SH-SY5Y (cell line): ENCODE data around the gene NPTX1.

Experiments
- GATA2 ChIP-seq: IDR thresholded peaks from 2 replicates; pipeline ENCODE4 v1.6.1; 2011; ENCODE audit warnings: mild to moderate bottlenecking, low read depth, low read length
- GATA3 ChIP-seq: IDR thresholded peaks from 2 replicates; pipeline ENCODE4 v1.6.1; 2011; ENCODE audit warnings: low read depth, mild to moderate bottlenecking, low read length, moderate library complexity

The NPTX1 gene

DNA sequence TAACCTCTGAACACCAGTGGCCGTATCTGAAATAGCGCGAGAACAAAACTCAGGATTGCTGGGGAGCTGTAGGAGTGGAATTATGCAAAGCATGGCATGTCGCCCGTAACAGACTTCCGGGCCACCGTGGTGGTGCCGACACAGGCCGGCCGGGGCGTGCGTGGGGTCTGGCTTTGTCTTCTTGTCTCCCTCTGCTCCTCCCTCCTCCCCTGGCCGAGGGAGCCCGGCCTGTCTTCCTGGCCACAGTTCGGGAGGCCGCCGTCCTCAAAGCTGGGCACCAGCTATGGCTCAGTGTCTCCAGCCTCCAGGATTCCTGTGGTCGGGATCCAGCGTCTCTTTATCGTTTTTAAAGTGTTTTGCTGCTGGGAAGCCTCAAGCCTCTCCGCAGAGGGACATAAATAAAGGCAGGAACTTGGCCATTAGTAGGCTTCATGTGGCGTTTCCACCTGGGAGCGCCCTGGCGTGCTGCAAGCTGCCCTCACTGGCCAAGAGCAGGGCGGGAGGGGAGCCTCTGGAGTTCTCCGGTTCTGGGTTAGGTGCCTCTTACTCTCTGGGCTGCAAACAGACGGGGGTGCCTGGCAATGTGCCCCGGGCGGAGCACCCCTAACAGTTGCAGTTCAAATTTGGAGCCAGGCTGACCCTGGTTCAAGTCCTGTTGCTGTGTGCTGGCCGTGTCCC lies 22.0 kb upstream of the NPTX1 start:
- TF ChIP-seq GATA2 (no peak), GATA3 (no peak)

DNA sequence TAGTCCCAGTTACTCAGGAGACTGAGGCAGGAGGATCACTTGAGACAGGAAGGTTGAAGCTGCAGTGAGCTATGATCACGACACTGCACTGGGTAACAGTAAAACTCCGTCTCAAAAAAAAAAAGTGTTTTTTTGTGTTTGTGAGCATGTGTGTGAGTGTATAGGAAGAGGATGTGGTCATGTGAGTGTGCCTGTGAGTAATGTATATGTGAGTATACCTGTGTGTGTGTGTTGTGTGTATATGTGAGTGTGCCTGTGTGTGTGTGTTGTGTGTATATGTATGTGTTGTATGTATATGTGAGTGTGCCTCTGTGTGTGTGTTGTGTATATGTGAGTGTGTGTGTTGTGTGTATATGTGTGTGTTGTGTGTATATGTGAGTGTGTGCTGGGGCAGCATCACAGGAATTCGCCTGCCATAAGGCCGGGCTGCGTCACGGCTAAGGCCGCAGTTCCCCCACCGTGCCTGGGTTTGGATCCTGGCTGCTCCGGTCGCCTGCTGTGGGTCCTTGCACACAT lies 21.4 kb upstream of the NPTX1 start:
- TF ChIP-seq GATA2 = no peak
- TF ChIP-seq GATA3 = no peak

DNA sequence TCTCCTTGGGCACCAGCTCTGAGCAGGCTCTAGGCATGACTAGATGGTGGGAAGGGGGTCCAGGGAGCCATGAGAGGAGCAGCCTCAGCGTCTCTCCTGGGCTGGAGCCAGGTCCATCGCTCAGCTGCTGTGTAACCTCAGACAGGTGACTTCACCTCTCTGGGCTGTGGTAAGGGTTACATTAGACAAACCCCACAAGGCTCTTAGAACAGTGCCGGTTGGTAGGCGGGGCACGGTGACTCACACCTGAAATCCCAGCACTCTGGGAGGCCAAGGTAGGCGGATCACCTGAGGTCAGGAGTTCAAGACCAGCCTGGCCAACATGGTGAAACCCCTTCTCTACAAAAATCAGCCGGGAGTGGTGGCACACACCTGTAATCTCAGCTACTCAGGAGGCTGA lies 18.1 kb upstream of the NPTX1 start:
- TF ChIP-seq GATA2 (no peak), GATA3 (no peak)

DNA sequence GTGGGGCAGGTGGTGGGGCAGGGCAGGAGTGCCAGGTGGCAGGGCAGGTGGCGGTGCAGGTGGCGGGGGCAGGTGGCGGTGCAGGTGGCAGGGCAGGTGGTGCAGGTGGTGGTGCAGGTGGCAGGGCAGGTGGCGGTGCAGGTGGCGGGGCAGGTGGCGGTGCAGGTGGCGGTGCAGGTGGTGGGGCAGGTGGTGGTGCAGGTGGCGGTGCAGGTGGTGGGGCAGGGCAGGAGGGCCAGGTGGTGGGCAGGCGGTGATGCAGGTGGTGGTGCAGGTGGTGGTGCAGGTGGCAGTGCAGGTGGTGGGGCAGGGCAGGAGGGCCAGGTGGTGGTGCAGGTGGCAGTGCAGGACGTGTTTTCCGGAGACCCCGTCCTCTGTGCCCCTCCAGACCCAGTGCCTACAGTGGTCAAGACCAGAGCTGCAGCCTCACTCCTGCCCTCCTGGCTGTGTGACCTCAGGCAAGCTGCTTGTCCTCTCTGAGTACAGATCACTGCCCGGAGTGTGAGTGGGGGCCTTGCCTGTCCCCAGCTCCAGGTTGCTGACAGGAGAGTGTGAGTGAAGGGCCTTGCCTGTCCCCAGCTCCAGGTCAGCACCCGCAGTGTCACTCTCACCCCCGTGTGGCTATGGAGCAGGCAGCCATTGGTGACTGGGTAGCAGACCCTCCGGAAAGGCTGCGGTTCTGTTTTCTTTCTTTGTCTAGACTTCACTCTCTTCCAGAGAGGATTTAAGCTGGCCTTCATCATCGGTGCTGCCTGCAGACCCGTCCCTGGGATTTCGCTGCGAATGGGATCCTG lies 16.1 kb upstream of the NPTX1 start:
- TF ChIP-seq GATA3 (no peak), GATA2 (no peak)

DNA sequence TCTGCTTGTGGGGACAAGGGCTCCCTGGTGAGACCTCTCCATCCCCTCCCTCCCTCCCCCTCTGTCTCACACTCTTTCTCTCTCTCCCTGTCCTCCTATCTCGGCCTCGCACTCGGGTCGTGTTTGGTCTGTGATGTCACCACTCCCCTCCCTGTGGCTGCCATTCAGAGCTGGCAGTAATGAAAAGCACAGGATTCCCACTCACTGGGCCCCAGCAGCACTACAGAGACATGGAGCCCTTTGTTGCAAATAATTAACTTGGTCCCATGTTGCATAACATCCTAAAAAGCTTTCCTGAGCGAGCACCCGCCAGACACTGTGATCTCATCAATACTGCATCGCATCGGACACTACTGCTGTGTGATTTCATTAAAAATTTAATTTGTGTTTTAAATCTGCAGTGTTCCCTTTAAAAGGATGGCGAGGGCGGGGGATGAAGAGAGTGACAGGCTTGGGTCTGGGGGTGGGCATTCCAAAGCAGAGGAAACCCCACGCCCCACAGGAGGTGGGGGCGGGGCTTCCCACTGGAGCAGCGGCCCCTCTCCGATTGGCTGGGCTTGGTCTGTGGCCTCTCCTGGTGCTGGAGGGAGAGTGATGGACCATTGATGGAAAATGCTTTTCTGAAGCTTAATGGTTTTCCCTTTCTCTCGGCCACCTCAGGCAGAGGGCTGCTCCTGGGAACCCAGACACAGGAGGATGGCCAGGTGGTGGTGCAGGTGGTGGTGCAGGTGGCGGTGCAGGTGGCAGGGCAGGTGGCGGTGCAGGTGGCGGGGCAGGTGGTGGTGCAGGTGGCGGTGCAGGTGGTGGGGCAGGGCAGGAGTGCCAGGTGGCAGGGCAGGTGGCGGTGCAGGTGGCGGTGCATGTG lies 15.3 kb upstream of the NPTX1 start:
- TF ChIP-seq GATA2 (no peak), GATA3 (no peak)

DNA sequence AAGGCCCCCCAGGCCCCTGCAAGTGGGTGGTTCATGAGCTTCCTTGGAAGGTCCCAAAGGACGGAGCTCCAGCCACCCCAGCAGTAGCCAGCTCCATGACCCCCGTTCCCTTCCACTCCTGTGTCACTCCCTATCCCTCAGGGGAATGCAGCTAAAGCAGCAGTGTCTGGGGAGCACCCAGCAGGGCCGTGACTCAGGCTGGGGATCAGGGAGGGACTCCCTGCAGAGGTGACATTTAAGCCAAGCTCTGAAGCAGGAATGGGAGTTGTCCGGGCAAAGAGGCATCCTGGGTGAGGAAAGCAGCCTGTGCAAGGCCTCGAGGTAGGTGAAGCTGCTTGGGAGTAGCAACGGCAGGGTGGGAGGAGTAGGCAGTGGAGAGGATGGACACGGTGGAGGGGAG lies 11.1 kb upstream of the NPTX1 start:
- TF ChIP-seq GATA3 (no peak), GATA2 (no peak)

DNA sequence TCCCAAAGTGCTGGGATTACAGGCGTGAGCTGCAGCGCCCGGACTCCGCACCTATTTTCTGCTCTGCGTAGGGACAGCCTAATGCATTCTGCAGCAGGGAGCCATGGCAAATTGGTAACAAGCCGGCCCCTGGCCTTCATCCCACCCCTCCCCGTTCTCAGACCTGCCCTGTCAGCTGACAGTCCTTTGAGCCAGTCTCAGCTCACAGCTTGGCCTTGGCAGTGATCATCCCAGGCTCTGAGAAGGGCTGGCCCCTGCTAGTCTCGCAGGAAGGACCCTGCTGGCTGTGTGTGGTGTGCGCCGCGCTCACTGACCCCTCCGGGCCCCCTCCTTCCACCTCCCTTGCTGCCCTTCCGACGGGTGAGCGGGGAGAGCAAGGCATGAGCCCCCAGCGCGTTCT lies 10.3 kb upstream of the NPTX1 start:
- TF ChIP-seq GATA3 (no peak), GATA2 (no peak)

DNA sequence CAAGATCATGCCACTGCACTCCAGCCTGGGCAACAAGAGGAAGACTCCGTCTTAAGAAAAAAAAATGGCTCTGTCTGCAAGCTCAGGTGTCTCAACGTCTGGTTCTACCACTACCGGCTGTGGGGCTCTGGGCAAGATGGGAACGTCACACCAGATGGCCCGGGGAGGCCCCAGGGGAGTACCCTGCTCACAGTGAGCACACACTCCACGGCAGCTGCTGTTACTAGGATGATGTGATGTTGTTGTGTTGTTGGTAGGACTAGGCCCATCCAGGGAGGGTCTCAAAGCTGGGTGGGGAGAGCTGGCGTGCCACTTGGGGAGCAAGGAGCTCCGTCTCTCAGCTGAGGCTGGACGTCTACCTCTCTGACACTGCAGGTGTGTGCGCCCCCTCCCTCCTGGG lies 9.4 kb upstream of the NPTX1 start:
- no peak for TF ChIP-seq GATA3
- no peak for TF ChIP-seq GATA2

DNA sequence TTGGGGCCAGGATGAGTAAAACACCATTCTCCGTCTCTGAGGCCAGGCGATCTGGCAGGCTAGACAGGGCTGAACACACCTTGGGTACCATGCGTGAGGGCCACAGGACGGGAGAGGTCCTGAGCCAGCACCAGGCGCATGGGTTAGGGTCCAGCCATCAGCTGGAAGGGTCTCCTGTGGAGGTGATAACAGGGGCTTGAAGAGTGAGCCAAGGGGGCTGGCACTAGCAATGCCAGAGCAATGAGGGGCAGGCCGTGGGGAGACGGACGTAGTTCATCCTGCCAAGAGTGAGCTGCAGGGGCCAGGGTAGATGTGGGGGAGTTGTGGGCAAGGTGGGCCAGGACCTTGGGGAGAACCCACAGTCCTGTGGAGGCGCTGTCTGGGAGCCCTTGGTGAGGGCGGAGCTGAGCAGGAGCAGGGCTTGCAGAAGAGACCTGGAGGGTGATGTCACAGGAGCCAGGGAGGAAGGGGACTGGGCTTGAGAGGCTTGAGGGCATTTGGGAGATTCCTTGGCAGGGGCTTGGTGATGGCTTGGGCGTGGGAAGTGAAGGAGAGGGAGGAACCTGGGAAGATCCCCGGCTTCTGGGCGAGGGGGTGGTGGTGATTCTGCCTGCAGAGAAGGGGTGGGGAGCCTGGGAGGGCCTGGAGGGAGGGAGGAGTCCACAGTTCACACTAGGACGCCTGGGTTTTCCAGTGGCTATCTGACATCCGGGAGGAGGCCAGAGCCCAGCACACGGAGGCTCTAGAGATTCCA lies 6.3 kb upstream of the NPTX1 start:
- TF ChIP-seq GATA2 = no peak
- TF ChIP-seq GATA3 = no peak

DNA sequence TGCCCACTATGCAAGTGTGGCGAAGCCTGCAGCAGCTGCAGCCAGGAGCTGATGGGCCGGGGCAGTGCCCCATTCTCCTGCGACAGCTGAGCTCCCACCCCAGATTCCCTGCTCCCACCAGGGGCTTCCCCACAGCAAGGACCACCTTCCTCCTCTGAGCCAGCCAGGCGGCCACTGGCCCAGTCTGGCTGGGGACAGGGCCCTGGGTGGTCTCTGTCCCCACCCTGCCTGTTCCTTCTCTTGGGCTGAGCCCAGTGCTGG lies 5.6 kb upstream of the NPTX1 start:
- TF ChIP-seq GATA2 (no peak), GATA3 (no peak)

DNA sequence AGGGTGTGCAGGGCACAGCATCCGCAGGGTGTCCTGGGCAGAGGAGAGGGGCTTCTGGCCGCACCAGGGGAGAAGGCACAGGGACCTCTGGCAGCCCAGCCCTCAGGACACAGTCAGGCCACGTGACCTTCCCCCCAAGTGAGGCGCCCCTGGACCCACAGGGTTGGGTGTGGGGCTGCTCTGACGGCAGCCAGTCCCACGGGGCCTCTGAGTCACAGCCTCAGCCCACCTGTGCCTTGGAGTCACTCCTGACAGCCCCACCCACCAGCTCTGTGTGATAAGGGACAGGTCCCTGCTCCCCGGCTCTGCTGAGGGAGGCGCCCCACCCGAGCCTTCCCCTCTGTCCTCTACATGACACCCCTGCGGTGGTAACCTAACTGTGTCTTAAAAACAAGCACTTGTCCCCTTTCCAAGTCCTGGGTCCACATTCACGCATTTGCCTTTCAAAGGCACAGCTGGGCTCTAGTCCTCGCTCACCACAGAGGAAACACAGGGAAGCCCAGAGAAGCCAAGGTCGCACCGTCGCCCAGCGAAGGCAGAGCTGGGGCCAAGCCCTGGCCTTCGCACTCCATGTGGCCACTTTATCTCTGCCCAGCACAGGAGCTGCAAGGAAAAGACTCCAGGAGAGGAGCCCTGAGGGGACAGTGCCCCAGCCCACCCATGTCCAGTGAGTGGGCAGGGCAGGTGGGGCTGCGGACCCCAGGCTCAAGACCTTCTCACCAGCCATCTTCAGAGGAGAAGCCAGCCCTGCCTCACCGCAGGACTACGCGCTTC lies 5.1 kb upstream of the NPTX1 start:
- no peak for TF ChIP-seq GATA3
- no peak for TF ChIP-seq GATA2

DNA sequence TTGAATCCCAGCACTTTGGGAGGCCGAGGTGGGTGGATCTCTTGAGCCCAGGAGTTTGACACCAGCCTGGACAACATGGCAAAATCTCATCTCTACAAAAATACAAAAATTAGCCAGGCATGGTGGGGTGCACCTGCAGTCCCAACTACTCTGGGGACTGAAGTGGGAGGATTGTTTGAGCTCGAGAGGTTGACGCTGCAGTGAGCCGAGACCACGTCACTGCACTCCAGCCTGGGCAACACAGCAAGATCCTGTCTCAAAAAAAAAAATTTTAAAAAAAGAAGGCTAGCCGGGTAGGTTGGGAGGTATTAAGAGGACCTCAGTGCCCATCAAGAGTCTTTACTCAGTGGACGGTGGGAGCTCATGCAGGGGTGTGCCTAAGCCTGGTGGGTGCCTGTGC lies 3.8 kb upstream of the NPTX1 start:
- TF ChIP-seq GATA2 = no peak
- TF ChIP-seq GATA3 = no peak

DNA sequence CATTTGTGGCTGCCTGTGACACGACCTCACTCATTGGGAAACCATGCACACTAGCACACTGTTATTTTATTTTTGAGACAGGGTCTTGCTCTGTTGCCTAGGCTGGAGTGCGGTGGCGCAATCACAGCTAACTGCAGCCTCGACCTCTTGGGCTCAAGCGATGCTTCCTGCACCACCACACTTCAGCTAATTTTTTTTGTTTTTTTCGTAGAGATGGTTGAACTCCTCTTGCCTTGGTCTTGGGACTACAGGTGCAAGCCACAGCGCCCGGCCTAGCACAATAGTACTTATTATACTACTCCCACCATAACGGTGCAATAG lies 2.8 kb upstream of the NPTX1 start:
- TF ChIP-seq GATA3 (no peak), GATA2 (no peak)
